ENCODE measurements around the gene USP13. TPM values are rescaled to one million over a fixed set of nuclear protein-coding genes. Genes with fewer than 3 reads are reported as not detected.

USP13 gene
- total and polyA plus RNA-seq, 2 experiments from 2014 or later = 9.6 to 22.7 TPM

- Histone ChIP-seq H3K4me3 (no peak overlapping the region), H4K20me1 (replicated peaks; ENCODE audit: insufficient read depth) (no peaks in the 10 kb centered on the region), H3K27ac (ENCODE audit: low read depth) (no peak overlapping the region), H3F3A (replicated peaks; ENCODE audit: low read depth) (no peaks in the 10 kb centered on the region; the same call in 1 of the 2 replicates), H3K4me2 (no peak overlapping the region), H3K4me1 (ENCODE audit: insufficient read depth) (peaks cover 35% of the 10 kb centered on the region), H3K79me2 (replicated peaks; ENCODE audit: insufficient read depth) (peaks cover 47% of the 10 kb centered on the region), H3K9me2 (ENCODE audit: insufficient read depth) (no peaks in the 10 kb centered on the region), H3K36me3 (ENCODE audit: insufficient read depth) (no peaks in the 10 kb centered on the region), H2AFZ (no peak overlapping the region), H3K27me3 (ENCODE audit: insufficient read depth) (no peaks in the 10 kb centered on the region)
- no peak overlapping the region; the same call in 1 of the 2 replicates for H3K27ac Mint-ChIP-seq
- no peak for ATAC-seq
- DNase-seq (ENCODE audit: low spot score) = no peak
- H3K4me3 Mint-ChIP-seq = no peak overlapping the region
- peaks cover 2% of the 10 kb centered on the region for H3K27me3 Mint-ChIP-seq (ENCODE audit: insufficient read depth, low read depth, poor library complexity)
- no peaks in the 10 kb centered on the region for H3K9me3 Mint-ChIP-seq
- H3K4me1 Mint-ChIP-seq = peaks cover 26% of the 10 kb centered on the region
- no peak for TF ChIP-seq EZH2 (IDR thresholded peaks at IDR 0.05; ENCODE audit: low read depth, unreplicated experiment)
- no peak for TF ChIP-seq NANOG (IDR thresholded peaks at IDR 0.05; ENCODE audit: borderline replicate concordance)
- TF ChIP-seq POLR2AphosphoS5 (IDR thresholded peaks at IDR 0.05; ENCODE audit: low read depth) = no peak
- peaks cover 4% of the 10 kb centered on the region for H3K36me3 Mint-ChIP-seq (ENCODE audit: low read depth)
Observed at GRCh38 chr3:179700716-179701115, 47.9 kb downstream of the USP13 start.

DNA sequence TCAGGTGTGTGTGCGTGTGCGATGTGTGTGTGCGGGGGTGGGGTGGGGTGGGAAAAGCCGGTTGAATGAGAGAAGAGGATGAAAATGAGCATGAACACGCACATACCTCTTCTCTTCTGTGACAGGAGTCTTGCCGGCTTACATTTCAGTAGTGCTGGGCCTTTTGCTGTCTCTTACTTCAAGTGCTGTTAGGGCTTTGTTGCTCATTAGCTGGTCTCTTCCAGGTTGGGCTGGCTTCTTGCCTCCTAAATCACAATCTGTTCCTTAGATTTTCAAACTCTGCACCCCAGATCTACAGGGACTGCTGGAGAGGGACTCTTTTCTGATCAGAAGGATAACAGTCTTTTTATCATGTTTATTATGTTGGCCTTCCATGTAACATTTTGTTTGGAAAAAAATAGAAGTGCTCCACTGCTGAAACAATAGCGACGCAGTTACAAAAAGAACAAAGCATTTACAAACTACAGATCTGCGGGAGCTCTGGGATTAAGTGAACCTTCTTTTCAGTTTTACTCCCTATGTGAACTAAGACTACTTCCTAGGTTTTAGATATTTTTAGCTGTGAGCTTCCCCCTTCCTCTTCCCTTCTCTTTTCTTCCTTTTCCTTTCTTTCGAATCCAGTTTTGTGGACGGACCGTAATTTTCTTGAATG, 48.5 kb downstream of the USP13 start:
- Histone ChIP-seq H2AFZ (no peak overlapping the region), H3K79me2 (replicated peaks; ENCODE audit: insufficient read depth) (peaks cover 41% of the 10 kb centered on the region), H4K20me1 (replicated peaks; ENCODE audit: insufficient read depth) (no peaks in the 10 kb centered on the region), H3K36me3 (ENCODE audit: insufficient read depth) (no peaks in the 10 kb centered on the region), H3K9me2 (ENCODE audit: insufficient read depth) (no peaks in the 10 kb centered on the region), H3K27me3 (ENCODE audit: insufficient read depth) (no peaks in the 10 kb centered on the region), H3F3A (replicated peaks; ENCODE audit: low read depth) (no peaks in the 10 kb centered on the region; the same call in 1 of the 2 replicates), H3K4me2 (peak overlapping the region; percentile 46; the same call in 1 of the 2 replicates), H3K4me3 (0 out of 2 replicates have a peak overlapping the region, but pooled peaks have one; percentile 4), H3K4me1 (ENCODE audit: insufficient read depth) (peaks cover 35% of the 10 kb centered on the region), H3K27ac (ENCODE audit: low read depth) (peak overlapping the region; percentile 80)
- Mint-ChIP-seq H3K27me3 (ENCODE audit: insufficient read depth, low read depth, poor library complexity) (peaks cover 2% of the 10 kb centered on the region), H3K27ac (peak overlapping the region; percentile 39), H3K4me1 (peaks cover 26% of the 10 kb centered on the region), H3K36me3 (ENCODE audit: low read depth) (peaks cover 4% of the 10 kb centered on the region), H3K4me3 (no peak overlapping the region), H3K9me3 (no peaks in the 10 kb centered on the region)
- TF ChIP-seq, protein P1, sequence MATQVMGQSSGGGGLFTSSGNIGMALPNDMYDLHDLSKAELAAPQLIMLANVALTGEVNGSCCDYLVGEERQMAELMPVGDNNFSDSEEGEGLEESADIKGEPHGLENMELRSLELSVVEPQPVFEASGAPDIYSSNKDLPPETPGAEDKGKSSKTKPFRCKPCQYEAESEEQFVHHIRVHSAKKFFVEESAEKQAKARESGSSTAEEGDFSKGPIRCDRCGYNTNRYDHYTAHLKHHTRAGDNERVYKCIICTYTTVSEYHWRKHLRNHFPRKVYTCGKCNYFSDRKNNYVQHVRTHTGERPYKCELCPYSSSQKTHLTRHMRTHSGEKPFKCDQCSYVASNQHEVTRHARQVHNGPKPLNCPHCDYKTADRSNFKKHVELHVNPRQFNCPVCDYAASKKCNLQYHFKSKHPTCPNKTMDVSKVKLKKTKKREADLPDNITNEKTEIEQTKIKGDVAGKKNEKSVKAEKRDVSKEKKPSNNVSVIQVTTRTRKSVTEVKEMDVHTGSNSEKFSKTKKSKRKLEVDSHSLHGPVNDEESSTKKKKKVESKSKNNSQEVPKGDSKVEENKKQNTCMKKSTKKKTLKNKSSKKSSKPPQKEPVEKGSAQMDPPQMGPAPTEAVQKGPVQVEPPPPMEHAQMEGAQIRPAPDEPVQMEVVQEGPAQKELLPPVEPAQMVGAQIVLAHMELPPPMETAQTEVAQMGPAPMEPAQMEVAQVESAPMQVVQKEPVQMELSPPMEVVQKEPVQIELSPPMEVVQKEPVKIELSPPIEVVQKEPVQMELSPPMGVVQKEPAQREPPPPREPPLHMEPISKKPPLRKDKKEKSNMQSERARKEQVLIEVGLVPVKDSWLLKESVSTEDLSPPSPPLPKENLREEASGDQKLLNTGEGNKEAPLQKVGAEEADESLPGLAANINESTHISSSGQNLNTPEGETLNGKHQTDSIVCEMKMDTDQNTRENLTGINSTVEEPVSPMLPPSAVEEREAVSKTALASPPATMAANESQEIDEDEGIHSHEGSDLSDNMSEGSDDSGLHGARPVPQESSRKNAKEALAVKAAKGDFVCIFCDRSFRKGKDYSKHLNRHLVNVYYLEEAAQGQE (IDR thresholded peaks at IDR 0.05; ENCODE audit: unreplicated experiment) = no peak
- TF ChIP-seq EZH2phosphoT487 (IDR thresholded peaks at IDR 0.05; ENCODE audit: unreplicated experiment) = no peak
- no peak for TF ChIP-seq CREB1 (CRISPR knock-in tag; IDR thresholded peaks at IDR 0.05; ENCODE audit: low read depth)
- no peak for TF ChIP-seq ZNF462 (CRISPR knock-in tag; IDR thresholded peaks at IDR 0.05)
- no peak for TF ChIP-seq ZNF331 (CRISPR knock-in tag; IDR thresholded peaks at IDR 0.05; ENCODE audit: low read depth)
- TF ChIP-seq JUNB (IDR thresholded peaks at IDR 0.05; ENCODE audit: unreplicated experiment) = no peak
- DNase-seq (ENCODE audit: low spot score) (peak; percentile 36), ATAC-seq (peak; percentile 83)
